GM21515 (cell line): ENCODE results near the gene IQGAP2.

ENCODE experiments used
- ATAC-seq: cut with Tn5 transposase; IDR thresholded peaks from one replicate; pipeline ENCODE4 v1.9.1; 2021; ENCODE audit not compliant: unreplicated experiment

The IQGAP2 gene

GRCh38 chr5:76560952-76561891 lies 158.1 kb downstream of the IQGAP2 start:
- ATAC-seq, result no peak

GRCh38 chr5:76561959-76562358 lies 158.9 kb downstream of the IQGAP2 start:
- ATAC-seq, result no peak

GRCh38 chr5:76565009-76565408 lies 161.9 kb downstream of the IQGAP2 start:
- no peak for ATAC-seq

GRCh38 chr5:76570153-76570552 lies 167.1 kb downstream of the IQGAP2 start:
- ATAC-seq, result no peak

- ATAC-seq, result no peak
Measured at GRCh38 chr5:76571559-76571958, 168.5 kb downstream of the IQGAP2 start.

- ATAC-seq, result no peak
Measured at GRCh38 chr5:76576450-76576849, 173.4 kb downstream of the IQGAP2 start.

- no peak for ATAC-seq
Measured at GRCh38 chr5:76576996-76577395, 173.9 kb downstream of the IQGAP2 start.

GRCh38 chr5:76579166-76579937 lies 176.3 kb downstream of the IQGAP2 start:
- ATAC-seq, result no peak

- no peak for ATAC-seq
Measured at GRCh38 chr5:76580981-76581380, 177.9 kb downstream of the IQGAP2 start.

GRCh38 chr5:76582230-76583162 lies 179.4 kb downstream of the IQGAP2 start:
- peak; percentile 82 for ATAC-seq

GRCh38 chr5:76583163-76584047 lies 180.3 kb downstream of the IQGAP2 start:
- ATAC-seq, result no peak

- ATAC-seq, result no peak
Measured at GRCh38 chr5:76585783-76586217, 182.7 kb downstream of the IQGAP2 start.

GRCh38 chr5:76586531-76586930 lies 183.4 kb downstream of the IQGAP2 start:
- no peak for ATAC-seq

- ATAC-seq, result peak; percentile 93
Measured at GRCh38 chr5:76590027-76590426, 186.9 kb downstream of the IQGAP2 start.

- no peak for ATAC-seq
Measured at GRCh38 chr5:76591366-76591765, 188.3 kb downstream of the IQGAP2 start.

- ATAC-seq, result no peak
Measured at GRCh38 chr5:76592692-76593091, 189.6 kb downstream of the IQGAP2 start.

- no peak for ATAC-seq
Measured at GRCh38 chr5:76594107-76594506, 191.0 kb downstream of the IQGAP2 start.

GRCh38 chr5:76595755-76596481 lies 192.8 kb downstream of the IQGAP2 start:
- no peak for ATAC-seq

GRCh38 chr5:76598531-76598930 lies 195.4 kb downstream of the IQGAP2 start:
- no peak for ATAC-seq
